GM21528 (cell line): ENCODE measurements around the gene WDR45B.

Source experiments
- ATAC-seq: cut with Tn5 transposase; IDR thresholded peaks from one replicate; pipeline ENCODE4 v1.9.1; 2021; ENCODE audit warnings: mild to moderate bottlenecking, moderate library complexity; ENCODE audit not compliant: unreplicated experiment, low FRiP score

Gene WDR45B

DNA sequence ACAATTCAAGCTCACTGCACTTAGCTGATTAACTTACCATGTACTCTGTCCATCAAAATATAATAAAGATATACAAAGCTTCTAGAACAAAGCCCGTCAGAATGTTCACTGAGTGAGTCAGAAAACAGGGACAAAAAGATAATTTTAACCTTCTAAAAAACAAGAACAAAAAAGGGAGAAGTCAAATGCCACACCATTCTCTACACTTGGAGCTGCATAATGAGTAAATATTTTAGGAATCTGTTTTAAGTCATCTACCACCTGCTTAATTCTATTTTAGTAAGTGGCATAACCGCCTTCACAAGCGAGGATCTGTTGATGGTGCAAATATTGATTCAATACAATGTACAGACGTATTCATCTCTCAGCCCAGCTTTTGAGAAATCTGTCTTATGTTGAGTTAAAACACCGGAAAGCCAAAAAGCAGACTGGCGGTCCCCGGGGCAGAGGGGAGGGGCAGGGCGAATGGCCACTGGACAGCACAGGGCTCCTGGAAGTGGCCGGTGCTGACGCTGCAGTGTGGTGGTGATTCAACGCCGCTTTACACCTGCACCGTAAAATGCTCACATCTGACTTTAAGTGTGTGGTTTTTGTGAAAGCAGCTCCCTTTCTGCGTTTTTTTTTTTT is 30.1 kb upstream of the WDR45B start:
- no peak for ATAC-seq

DNA sequence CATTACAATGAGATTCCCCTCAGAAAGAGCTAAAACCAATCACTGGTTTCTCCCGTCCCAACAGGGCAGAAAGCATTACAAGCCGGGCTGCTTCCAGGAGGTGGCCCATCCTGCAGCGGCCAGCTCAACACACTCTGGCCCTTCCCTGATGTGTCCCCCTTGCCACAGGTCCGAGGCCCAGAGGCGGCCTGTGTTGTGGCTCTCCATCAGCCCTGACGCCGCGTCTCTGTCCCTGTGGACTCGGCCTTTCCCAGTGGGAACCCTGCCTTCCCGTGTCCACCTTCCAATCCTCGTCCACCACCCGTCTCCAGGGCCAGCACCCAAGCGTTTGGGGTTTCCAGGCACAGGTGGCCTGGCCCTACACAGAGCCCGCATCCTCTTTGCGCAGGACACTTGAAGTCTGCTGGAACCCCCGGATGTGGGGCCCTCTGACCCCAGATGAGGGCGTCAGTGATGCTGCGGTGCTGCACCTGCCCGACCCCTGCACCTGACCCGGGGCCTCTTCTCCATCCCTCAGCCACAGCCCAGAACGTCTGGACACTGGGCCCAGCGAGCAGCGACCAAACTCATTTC is 29.2 kb upstream of the WDR45B start:
- ATAC-seq, result no peak

DNA sequence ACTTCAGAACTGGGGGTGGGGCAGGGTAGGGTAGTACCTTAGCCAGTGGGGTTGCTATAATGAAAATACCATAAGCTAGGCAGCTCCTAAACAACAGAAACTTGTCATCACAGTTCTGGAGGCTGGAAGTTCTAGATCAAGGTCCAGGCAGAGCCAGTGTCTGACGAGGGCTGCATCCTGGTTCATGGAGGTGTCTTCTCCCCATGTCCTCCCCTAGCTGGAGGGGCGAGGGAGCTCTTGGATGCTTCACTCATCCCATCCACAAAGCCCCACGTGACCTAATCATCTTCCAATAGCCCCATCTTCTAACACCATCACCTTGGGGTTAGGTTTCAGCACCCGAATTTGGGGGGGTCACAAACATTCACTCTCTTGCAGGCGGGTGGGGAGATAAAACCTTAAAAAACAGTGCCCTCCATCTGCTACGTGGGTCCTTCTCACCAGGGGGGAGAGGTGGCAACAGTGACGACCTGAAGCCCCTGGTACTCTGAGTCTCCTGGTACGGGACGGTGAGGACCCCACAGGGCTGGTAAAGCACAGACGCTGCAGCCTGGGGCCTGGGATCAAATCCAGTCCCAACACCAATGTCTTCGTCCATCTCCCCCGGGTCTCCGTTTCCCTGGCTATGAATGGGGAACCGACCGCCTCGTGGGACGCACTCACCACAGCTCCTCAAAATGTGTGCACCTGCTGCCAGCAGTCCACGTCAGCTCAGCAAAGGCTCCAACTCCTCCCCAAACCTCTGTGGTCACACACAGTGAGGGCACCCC is 27.4 kb upstream of the WDR45B start:
- ATAC-seq, result no peak

DNA sequence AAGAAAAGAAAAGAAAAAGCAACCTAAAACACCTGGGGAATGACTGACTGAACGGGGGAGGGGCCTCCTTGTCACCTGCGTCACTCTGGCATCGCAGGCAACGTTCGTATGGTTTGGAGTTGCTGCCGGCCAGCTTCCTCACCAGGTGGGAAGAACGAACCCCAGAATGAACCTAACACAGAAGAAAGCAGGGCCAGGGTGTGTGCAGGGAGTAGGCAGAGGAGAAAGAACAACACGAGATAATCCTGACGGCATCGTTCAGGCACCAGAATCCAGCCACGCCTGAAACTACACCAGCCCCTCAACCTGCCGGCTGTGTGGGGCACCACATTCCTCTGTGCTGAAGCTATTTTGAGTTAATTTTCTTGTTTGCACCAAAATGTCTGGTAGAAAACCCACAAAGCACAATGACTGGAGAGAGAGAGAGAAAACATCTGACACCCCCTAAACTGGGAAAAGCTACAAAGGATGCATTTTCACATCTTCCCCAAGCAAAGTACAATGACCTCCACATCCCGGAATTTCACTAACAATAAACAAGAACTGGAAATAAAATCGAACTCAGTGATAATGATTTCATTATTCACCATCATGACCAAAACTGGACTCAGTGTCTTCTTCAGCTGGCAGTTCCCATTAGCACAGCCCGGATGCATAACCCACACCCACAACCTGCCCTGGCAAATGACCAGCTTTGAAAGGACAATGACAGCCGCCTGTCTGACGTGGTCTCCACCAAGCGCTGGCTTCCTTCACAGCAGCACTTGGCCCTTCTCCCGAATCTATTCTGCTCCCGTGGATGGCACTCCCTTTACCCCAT is 26.6 kb upstream of the WDR45B start:
- no peak for ATAC-seq

DNA sequence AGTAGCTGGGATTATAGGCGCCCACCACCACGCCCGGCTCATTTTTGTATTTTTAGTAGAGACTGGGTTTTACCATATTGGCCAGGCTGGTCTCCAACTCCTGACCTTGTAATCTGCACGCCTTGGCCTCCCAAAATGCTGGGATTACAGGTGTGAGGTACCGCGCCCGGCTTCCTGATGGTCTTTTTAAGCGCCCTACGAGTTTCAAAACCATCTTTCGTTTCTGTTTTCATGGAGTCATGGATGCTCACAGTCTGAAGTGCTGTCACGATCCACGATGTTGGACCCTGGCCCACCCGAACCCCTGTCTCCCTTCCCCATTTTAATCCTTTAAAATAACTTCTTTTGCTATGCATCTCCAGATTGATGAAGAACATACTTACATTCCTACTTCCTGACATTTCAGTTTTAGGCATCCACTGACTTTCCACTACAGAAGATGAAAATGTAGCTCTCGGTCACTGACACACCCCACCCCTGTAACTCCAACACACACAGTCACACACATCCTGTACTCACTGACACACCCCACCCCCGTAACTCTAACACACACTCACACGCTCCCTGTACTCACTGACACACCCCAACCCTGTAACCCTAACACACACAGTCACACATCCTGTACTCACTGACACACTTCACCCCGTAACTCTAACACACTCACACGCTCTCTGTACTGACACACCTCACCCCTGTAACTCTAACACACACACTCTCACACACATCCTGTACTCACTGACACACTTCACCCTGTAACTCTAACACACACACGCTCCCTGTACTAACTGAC is 22.6 kb upstream of the WDR45B start:
- no peak for ATAC-seq

DNA sequence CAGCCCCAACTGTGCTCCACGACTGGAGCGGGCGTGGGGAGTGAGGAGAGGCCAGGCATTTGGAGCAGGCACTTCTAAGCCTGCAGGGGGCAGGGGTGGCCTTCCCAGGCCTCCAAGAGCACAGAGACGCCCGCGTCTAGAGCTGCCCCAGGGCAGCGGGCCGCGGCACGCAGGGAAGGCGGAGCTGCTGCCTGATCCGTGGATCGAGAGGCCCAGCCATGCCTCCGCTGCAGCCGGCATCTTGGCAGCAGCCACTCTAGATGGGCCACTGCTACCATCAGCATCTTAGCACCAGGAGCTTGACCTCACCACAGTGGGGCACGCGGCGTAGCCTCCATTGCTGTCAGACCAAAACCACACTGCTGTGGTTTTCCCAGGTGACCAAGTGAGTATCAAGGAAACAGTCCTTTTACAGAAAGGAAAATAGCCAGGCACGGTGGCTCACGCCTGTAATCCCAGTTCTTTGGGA is 20.4 kb upstream of the WDR45B start:
- no peak for ATAC-seq

DNA sequence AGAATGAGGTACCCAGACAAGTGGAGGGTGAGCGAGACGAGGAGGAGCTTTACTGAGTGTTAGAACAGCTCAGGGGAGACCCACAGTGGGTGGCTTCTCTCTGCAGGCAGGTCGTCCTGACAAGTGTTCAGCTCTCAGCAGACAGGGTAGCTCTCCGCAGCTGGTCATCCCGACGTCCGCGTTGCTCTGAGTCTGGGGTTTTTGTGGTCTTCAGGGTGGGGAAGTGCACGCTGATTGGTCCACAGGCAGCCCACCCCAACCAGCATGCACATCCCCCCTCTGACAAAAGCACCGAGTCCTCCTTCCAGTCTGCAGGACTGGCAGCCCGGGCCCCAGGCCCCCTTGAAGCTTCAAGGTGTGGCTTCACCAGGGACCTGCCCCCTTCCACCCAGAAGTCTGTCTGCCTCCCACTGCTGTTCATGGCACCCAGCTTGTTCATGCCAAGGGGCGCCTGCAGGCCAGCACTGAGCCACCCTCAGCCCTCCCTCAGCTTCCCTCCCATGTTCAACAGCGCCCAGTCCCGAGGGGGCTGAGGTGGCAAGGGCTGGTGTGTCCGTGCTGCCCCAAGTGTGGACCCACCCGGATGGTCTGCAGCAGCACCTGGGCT is 19.9 kb upstream of the WDR45B start:
- no peak for ATAC-seq

DNA sequence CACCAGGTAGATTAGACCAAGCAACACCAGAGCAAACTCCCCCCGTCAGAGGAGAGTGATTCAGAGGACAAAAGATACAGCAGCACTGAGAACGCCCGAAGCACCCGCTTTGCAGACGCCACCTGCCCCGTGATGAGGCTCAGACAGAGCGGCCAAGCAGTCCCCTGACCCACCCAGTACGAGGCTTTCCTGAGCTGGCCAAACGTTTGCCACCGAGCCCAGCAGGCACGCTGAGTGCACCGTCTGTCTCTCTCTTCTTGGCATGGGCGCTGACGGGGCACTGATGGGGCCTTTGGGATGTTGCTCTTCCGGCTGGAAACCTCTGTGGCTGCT is 19.4 kb upstream of the WDR45B start:
- ATAC-seq, result no peak

DNA sequence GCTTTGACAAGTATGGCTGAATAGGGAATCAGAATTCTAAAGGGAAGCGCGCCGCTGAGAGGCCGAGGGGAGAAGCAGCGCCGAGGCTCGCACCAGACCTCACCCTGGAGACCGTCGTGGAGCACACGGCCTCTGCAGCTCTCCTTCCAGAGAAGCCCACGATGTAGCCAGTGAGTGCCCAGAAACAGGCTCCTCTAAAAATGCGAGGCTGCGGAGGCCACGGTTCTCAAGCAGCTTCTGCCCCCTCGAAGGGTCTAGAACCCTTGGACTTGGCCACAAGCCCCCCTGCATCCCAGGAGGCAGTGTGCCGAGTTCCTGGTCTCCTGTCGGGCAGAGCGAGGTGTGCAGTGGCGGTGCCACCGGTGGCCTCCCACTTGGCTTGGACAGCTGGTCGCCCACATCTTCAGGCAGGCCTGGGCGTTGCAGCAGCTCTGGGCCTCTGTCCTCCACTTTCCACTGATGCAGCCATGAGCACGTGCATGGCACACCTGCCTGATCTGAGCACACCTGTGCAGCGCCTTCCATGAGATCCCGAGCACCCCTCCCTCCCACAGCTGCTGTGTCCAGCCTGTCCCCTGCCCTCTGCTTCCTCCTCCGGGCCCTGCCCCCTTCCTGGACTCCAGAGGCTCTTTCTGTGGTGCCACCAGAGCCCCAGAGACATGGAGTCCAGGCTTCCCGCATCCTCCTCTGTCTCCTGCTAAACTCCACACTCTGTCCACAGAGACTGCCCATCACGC is 18.9 kb upstream of the WDR45B start:
- no peak for ATAC-seq

DNA sequence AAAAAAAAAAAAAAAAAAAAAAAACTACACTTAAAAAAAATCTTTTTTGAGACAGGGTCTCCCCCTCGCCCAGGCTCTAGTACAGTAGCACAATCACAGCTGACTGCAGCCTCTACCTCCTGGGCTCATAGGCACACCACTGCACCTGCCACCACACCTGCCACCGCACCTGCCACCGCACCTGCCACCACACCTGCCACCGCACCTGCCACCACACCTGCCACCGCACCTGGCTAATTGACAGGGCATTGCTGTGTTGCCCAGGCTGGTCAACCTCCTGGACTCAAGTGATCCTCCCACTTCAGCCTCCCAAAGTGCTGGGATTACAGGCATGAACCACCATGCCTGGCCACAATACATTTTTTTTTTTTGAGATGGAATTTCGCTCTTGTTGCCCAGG is 17.6 kb upstream of the WDR45B start:
- no peak for ATAC-seq

DNA sequence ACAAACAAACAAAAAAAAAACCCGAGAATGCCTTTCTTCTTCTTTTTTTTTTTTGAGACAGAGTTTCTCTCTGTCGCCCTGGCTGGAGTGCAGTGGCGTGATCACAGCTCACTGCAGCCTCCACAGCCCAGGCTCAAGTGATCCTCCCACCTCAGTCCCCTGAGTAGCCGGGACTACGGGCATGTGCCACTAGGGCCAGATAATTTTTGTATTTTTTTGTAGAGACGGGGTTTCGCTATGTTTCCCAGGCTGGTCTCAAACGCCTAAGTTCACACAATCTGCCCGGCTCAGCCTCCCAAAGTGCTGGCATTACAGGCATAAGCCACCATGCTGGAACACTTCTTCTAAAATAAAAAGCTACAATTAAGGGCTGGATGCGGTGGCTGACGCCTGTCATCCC is 17.0 kb upstream of the WDR45B start:
- no peak for ATAC-seq

DNA sequence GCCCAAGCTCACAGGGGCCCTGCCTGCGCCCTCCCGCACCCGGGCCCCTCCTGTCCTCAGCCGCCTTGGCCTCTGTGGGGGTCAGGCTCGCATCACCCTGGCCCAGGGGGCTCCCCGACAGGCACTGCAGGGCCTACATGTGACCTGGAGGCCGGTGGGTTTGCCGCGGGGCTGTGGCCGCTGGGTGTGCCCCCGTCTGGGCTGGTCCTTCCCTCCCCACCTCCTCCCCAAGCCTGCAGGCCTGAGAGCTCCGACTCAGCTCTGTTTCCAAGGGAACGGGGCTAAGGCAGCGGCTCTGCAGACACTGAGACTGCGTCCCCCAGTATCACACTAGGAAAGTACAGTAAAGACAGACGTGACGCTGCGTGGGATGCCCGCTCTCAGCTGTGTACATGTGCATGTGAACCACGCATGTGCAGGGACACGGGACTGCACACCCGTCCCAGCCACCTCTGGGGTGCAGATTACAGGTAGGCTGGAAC is 16.5 kb upstream of the WDR45B start:
- no peak for ATAC-seq

DNA sequence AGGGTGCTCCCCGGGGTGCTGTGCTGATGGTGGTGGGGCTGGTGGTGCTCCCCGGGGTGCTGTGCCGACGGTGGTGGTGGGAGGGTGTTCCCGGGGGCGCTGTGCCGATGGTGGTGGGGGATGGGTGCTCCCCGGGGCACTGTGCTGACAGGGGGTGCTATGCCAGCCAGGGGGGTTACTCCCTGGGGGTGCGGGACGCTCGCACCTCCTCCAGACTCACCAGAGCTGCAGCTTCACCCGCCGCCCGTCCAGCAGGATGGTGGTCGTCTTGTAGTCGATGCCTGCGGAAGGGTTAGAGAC is 16.0 kb upstream of the WDR45B start:
- no peak for ATAC-seq

DNA sequence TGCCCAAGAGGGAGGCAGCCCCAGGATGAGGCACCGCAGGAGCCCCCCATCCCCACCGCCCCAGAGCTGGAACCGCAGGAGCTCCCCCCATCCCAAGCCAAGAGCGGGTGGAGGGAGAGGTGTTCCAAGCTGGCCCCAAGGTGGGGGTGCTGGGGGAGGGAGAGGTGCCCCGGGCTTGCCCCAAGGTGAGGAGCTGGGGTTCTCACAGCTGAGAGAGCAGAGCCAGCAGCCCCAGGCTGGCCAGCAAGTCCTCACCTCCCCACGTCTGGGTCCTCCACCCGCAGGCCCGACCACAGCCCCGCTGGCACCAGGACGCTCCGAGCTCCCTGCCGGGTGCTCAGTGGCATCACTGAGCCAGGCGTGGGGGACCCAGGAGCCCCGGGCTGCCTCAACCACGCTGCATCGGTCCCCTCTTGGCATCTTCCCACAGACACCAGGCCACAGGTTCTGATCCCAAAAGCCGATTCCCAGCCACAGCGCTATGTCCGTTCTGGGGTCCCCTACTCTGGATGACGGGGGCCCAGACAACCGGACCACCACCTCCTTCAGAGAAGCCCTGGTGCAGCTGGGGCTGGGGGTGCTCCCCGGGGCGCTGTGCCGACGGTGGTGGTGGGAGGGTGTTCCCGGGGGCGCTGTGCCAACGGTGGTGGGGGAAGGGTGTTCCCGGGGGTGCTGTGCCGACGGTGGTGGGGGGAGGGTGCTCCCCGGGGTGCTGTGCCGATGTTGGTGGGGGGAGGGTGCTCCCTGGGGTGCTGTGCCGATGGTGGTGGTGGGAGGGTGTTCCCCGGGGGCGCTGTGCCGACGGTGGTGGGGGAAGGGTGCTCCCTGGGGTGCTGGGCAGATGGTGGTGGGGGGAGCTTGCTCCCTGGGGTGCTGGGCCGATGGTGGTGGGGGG is 15.4 kb upstream of the WDR45B start:
- no peak for ATAC-seq

DNA sequence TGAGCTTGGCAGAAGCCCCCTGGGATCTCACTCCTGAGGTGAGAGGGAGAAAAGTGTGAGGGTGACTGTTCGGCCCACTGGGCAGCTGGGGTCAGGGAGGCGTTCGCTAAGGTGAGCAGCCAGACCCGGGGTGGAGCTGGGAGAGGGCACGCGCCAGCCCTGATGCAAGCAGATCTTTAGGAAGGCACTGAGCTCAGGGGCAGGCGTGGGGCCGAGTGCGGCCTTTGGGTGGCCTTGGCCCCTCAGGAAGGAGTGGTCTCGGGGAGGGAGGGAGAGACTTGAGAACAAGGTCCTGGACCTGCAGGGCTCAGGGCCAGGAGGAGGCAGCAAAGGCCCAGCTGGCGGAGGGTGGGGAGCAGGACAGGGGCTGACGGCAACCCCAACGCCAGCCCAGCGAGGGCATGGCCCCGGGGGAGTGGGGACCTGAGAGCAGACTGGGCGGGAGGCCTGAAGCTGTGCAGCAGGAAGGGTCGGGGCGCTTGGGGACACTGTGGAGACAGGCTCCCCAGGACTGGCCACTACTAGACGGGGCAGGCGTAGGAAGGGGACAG is 14.5 kb upstream of the WDR45B start:
- no peak for ATAC-seq

DNA sequence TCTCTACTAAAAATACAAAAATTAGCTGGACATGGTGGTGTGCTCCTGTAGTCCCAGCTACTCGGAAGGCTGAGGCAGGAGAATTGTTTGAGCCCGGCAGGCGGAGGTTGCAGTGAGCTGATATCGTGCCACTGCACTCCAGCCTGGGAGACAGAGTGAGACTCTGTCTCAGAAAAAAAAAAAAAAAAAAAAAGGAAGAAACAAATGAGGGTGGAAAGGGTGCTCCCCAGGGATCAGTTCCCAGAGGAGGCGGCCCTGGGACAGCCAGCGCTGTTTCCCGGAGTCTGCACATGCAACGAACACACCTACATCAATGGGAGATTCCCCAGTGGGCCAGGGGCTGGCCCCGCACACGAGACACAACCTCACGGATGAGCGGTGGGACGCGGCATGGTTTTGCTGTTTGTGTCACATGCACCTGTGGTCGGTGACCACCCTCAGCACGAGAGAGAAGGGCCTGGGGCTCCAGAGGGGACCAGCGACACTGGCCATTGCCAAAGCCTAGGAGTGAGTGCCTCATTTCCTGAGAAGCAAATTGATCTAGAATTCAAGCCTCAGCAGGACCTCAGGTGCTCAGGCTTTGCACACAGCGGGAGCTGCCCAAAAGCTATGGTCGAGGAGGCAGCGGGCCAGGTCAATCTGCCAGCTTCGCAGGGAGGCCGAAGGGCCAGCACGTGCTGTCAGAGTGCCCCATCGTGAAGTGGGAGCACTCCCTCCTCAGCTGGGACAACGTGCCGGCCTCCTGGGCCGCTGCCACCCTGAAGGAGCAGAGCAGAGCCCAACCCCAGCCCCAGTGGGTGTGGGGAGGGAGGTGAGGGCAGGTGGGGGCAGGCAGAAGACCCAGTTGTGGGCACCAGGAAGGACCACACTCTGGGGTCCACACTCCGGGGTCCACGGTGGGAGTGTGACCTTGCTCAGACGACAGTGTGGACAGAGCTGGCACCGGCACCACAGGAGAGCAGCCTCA is 13.8 kb upstream of the WDR45B start:
- no peak for ATAC-seq

DNA sequence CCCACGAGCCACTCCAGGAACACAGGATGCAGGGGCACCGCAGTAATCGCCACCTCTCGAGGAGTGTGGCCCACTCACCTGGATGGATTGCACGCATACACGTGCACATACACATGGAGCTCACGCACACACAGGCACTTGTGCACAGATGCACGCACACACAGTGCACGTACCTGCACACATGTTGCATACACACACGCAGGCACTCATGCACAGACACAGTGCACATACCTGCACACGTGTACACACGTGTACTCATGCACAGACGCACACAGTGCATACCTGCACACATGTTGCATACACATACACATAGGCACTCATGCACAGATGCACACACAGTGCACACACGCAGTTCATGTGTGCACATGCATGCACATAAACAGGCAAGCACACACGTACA is 11.6 kb upstream of the WDR45B start:
- ATAC-seq, result no peak
